IPS-20b (cell line): ENCODE measurements around the gene TRABD2B.

Source experiments
- H3K27ac ChIP-seq: one replicate; pipeline ENCODE4 v1.5.1; 2013; ENCODE audit warnings: low read length
- H3K27me3 ChIP-seq: 2 replicates; pipeline ENCODE4 v1.6.1; 2013; ENCODE audit warnings: mild to moderate bottlenecking, low read length, inconsistent platforms; ENCODE audit not compliant: insufficient read depth
- H3K36me3 ChIP-seq: 2 replicates; pipeline ENCODE4 v1.6.1; 2013; ENCODE audit warnings: low read depth, mild to moderate bottlenecking, inconsistent platforms, low read length, moderate library complexity; ENCODE audit not compliant: insufficient read depth
- H3K4me1 ChIP-seq: 2 replicates; pipeline ENCODE4 v1.6.1; 2013; ENCODE audit warnings: mild to moderate bottlenecking, control low read depth, inconsistent platforms, low read length, moderate library complexity; ENCODE audit not compliant: insufficient read depth
- H3K4me3 ChIP-seq: 2 replicates; pipeline ENCODE4 v1.5.1; 2013; ENCODE audit warnings: mild to moderate bottlenecking, low read length, inconsistent platforms
- H3K9ac ChIP-seq: 2 replicates; pipeline ENCODE4 v1.6.1; 2013; ENCODE audit warnings: low read depth, mild to moderate bottlenecking, inconsistent platforms, low read length, moderate library complexity
- H3K9me3 ChIP-seq: 2 replicates; pipeline ENCODE4 v1.6.1; 2013; ENCODE audit warnings: mild to moderate bottlenecking, low read depth, low read length, inconsistent platforms; ENCODE audit not compliant: insufficient read depth

TRABD2B gene

GRCh38 chr1:47849591-47850261, 147.5 kb downstream of the TRABD2B start:
- H3K4me1 ChIP-seq = 0 out of 2 replicates have a peak, but pooled peaks cover 5% of the 10 kb centered on the region
- no peaks in the 10 kb centered on the region for H3K36me3 ChIP-seq
- H3K27me3 ChIP-seq = no peaks in the 10 kb centered on the region
- no peak overlapping the region for H3K27ac ChIP-seq
- H3K9me3 ChIP-seq = no peaks in the 10 kb centered on the region
- H3K4me3 ChIP-seq = no peak overlapping the region
- no peak overlapping the region for H3K9ac ChIP-seq

GRCh38 chr1:47849005-47849521, 148.1 kb downstream of the TRABD2B start:
- H3K4me3 ChIP-seq = no peak overlapping the region
- H3K27ac ChIP-seq = no peak overlapping the region
- H3K27me3 ChIP-seq = no peaks in the 10 kb centered on the region
- no peaks in the 10 kb centered on the region for H3K9me3 ChIP-seq
- no peak overlapping the region for H3K9ac ChIP-seq
- no peaks in the 10 kb centered on the region for H3K36me3 ChIP-seq
- H3K4me1 ChIP-seq = no peaks in the 10 kb centered on the region

- Histone ChIP-seq H3K27me3 (no peaks in the 10 kb centered on the region), H3K27ac (no peak overlapping the region), H3K4me1 (peaks cover 7% of the 10 kb centered on the region; the same call in 1 of the 2 replicates), H3K9ac (no peak overlapping the region), H3K9me3 (no peaks in the 10 kb centered on the region), H3K4me3 (no peak overlapping the region), H3K36me3 (no peaks in the 10 kb centered on the region)
Observed at GRCh38 chr1:47847763-47848162, 149.4 kb downstream of the TRABD2B start.

DNA sequence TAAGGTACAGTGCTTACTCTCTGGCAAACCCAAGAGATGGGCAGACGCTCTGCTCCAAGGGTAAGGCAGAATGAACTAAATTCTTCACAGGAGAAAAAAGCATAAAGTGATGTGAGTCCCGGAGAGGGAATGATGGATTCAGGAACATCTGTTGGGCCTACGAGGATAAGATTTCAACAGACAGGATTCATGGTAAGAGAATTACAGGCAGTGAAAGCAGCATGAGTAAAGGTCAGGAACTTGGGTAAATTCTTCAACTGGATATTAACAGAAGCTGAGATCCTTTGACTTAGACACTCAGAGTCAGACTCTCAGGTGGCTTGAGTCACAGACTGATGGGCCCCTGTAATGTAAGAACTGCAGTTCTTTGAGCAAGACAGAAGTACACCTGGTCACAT, 152.6 kb downstream of the TRABD2B start:
- no peak overlapping the region for H3K4me3 ChIP-seq
- H3K4me1 ChIP-seq = peaks cover 15% of the 10 kb centered on the region
- H3K36me3 ChIP-seq = no peaks in the 10 kb centered on the region
- no peak overlapping the region for H3K27ac ChIP-seq
- H3K9me3 ChIP-seq = no peaks in the 10 kb centered on the region
- no peak overlapping the region for H3K9ac ChIP-seq
- H3K27me3 ChIP-seq = no peaks in the 10 kb centered on the region

GRCh38 chr1:47843781-47844557, 153.2 kb downstream of the TRABD2B start:
- H3K36me3 ChIP-seq = no peaks in the 10 kb centered on the region
- H3K4me3 ChIP-seq = no peak overlapping the region
- no peak overlapping the region for H3K9ac ChIP-seq
- no peaks in the 10 kb centered on the region for H3K9me3 ChIP-seq
- no peak overlapping the region for H3K27ac ChIP-seq
- peaks cover 15% of the 10 kb centered on the region for H3K4me1 ChIP-seq
- no peaks in the 10 kb centered on the region for H3K27me3 ChIP-seq

DNA sequence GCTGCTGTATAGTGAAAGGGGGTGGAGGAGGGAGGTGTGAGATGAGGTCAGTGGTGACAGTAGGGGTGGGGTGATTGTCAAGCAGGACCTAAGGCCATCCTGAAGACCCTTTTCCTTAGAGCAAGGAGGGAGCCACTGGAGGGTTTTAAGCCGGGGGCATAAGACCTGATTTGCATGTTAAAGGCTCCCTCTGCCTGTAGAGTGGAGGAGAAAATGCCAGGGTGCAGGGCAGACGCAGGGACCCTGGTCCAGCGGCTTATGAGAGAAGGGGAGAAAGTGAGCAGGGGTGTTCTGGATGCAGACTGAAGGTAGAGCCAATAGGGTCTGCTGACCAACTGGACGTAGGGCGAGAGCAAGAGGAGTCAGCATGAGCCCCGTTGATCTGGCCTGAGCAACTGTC, 154.1 kb downstream of the TRABD2B start:
- Histone ChIP-seq H3K9ac (no peak overlapping the region), H3K27me3 (no peaks in the 10 kb centered on the region), H3K4me1 (peaks cover 15% of the 10 kb centered on the region), H3K9me3 (no peaks in the 10 kb centered on the region), H3K27ac (no peak overlapping the region), H3K4me3 (no peak overlapping the region), H3K36me3 (no peaks in the 10 kb centered on the region)

DNA sequence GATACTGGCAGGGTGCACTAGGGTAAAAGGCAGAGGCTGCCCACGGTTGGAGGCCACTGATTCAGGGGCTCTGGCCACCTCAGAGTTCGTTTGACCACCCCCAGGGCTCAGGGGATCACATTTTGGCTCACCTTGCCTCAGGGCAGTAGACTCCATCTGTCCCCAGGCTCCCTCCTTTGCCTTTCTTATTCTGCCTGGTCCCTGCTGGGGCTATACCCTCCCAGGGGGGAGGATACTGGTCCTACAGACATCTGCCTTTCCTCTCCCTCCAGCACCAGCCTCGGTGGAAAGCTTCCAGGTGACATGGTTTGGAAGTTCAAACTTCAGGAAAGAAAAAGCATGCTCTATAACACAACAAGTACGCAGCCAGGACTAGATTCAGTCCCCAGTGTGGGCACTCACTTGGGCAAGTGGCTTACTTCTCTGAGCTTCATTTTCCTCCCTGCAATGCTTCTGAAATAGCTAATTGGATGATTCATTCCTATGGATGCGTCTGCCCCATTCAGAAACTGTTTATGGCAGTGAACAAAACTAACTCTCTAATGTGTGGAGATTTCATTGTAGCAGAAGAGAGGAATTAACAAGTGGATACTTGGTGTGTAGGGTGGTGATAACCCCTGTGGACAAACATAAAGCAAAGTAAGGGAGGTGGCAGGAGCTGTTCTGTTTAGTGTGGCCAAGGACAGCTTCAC, 154.8 kb downstream of the TRABD2B start:
- Histone ChIP-seq H3K36me3 (no peaks in the 10 kb centered on the region), H3K27me3 (no peaks in the 10 kb centered on the region), H3K27ac (no peak overlapping the region), H3K9ac (no peak overlapping the region), H3K4me1 (peaks cover 15% of the 10 kb centered on the region), H3K4me3 (no peak overlapping the region), H3K9me3 (no peaks in the 10 kb centered on the region)

- H3K9me3 ChIP-seq = no peaks in the 10 kb centered on the region
- no peak overlapping the region for H3K9ac ChIP-seq
- H3K27ac ChIP-seq = no peak overlapping the region
- H3K27me3 ChIP-seq = no peaks in the 10 kb centered on the region
- H3K4me1 ChIP-seq = peaks cover 15% of the 10 kb centered on the region
- no peak overlapping the region for H3K4me3 ChIP-seq
- H3K36me3 ChIP-seq = no peaks in the 10 kb centered on the region
Observed at GRCh38 chr1:47841356-47841755, 155.8 kb downstream of the TRABD2B start.

- no peak overlapping the region for H3K4me3 ChIP-seq
- H3K27ac ChIP-seq = no peak overlapping the region
- peaks cover 3% of the 10 kb centered on the region; the same call in 1 of the 2 replicates for H3K9me3 ChIP-seq
- peaks cover 15% of the 10 kb centered on the region for H3K4me1 ChIP-seq
- H3K27me3 ChIP-seq = no peaks in the 10 kb centered on the region
- H3K9ac ChIP-seq = no peak overlapping the region
- H3K36me3 ChIP-seq = no peaks in the 10 kb centered on the region
Observed at GRCh38 chr1:47840393-47841190, 156.6 kb downstream of the TRABD2B start.

GRCh38 chr1:47839433-47839760, 157.8 kb downstream of the TRABD2B start:
- no peaks in the 10 kb centered on the region for H3K27me3 ChIP-seq
- H3K9me3 ChIP-seq = peaks cover 8% of the 10 kb centered on the region
- no peaks in the 10 kb centered on the region for H3K36me3 ChIP-seq
- H3K27ac ChIP-seq = no peak overlapping the region
- no peak overlapping the region for H3K4me3 ChIP-seq
- no peak overlapping the region for H3K9ac ChIP-seq
- peaks cover 15% of the 10 kb centered on the region for H3K4me1 ChIP-seq
